NCI-H446 treated with DMSO at 0.1 percent for 48 hours (cell line): Measurements from ENCODE around the gene CDR2L.
"Not testable (repeated sequence)": the region's sequence is repeated elsewhere in the genome, so short reads cannot be mapped to it uniquely, and the experiment has no call there.

Experiments
- DNase-seq: peaks from one replicate; lab custom pipeline; 2025; lab: John Stamatoyannopoulos, UW

CDR2L gene

GRCh38 chr17:74981979-74982662 lies 5.3 kb upstream of the CDR2L start:
- peak; percentile 59 for DNase-seq

- not testable (repeated sequence) for DNase-seq
Observed at GRCh38 chr17:74982663-74983313, 4.6 kb upstream of the CDR2L start.

GRCh38 chr17:74986206-74986576 lies 1.2 kb upstream of the CDR2L start:
- no peak for DNase-seq

- no peak for DNase-seq
Observed at GRCh38 chr17:74987909-74988711, 678 bp downstream of the CDR2L start.

- no peak for DNase-seq
Observed at GRCh38 chr17:74990581-74991105, 3.2 kb downstream of the CDR2L start.

GRCh38 chr17:74992223-74992622 lies 4.8 kb downstream of the CDR2L start:
- DNase-seq = no peak

GRCh38 chr17:74994440-74994839 lies 7.0 kb downstream of the CDR2L start:
- no peak for DNase-seq

- DNase-seq = no peak
Observed at GRCh38 chr17:74995847-74996246, 8.4 kb downstream of the CDR2L start.

- no peak for DNase-seq
Observed at GRCh38 chr17:74998783-74999182, 11.4 kb downstream of the CDR2L start.

GRCh38 chr17:74999523-74999922 lies 12.1 kb downstream of the CDR2L start:
- no peak for DNase-seq

- no peak for DNase-seq
Observed at GRCh38 chr17:75001915-75002843, 14.7 kb downstream of the CDR2L start.

- DNase-seq = no peak
Observed at GRCh38 chr17:75003070-75003956, 15.9 kb downstream of the CDR2L start.

- no peak for DNase-seq
Observed at GRCh38 chr17:75003957-75004355, 16.5 kb downstream of the CDR2L start.

GRCh38 chr17:75004371-75004770 lies 16.9 kb downstream of the CDR2L start:
- no peak for DNase-seq

- DNase-seq = no peak
Observed at GRCh38 chr17:75005291-75005690, 17.9 kb downstream of the CDR2L start.

- not testable (repeated sequence) for DNase-seq
Observed at GRCh38 chr17:75006084-75006483, 18.7 kb downstream of the CDR2L start.

GRCh38 chr17:75006653-75007052 lies 19.2 kb downstream of the CDR2L start:
- DNase-seq = no peak

GRCh38 chr17:75008373-75008772 lies 20.9 kb downstream of the CDR2L start:
- DNase-seq = no peak

- no peak for DNase-seq
Observed at GRCh38 chr17:75009139-75009724, 21.8 kb downstream of the CDR2L start.

- DNase-seq = peak; percentile 76
Observed at GRCh38 chr17:75010683-75011400, 23.4 kb downstream of the CDR2L start.
